Hypothalamus (tissue), 51 donors: Measurements from ENCODE around the gene ANAPC4.
A peak's percentile ranks its signal among the peaks of the same experiment; 100 is the strongest.

Source experiments
- DNase-seq, 51 donors: peaks; one replicate each; lab custom pipeline; 2025; lab: John Stamatoyannopoulos, UW

ANAPC4 gene

GRCh38 chr4:25430630-25431029 is 53.6 kb downstream of the ANAPC4 start:
- DNase-seq = no peak

- no peak for DNase-seq
Observed at GRCh38 chr4:25433966-25434827, 57.1 kb downstream of the ANAPC4 start.

- DNase-seq = no peak
Observed at GRCh38 chr4:25437926-25438325, 60.9 kb downstream of the ANAPC4 start.

- peak in 35 of 51 donors; percentile 2 to 69 (median 40) for DNase-seq
Observed at GRCh38 chr4:25439918-25440477, 62.9 kb downstream of the ANAPC4 start.

GRCh38 chr4:25440478-25441030 is 63.5 kb downstream of the ANAPC4 start:
- DNase-seq = peak in 22 of 51 donors; percentile 2 to 59 (median 12)

GRCh38 chr4:25441519-25442117 is 64.6 kb downstream of the ANAPC4 start:
- DNase-seq = peak in 34 of 51 donors; percentile 1 to 54 (median 16)

GRCh38 chr4:25442863-25443307 is 65.8 kb downstream of the ANAPC4 start:
- DNase-seq = no peak

GRCh38 chr4:25443851-25444250 is 66.8 kb downstream of the ANAPC4 start:
- no peak for DNase-seq

- DNase-seq = no peak
Observed at GRCh38 chr4:25446611-25447010, 69.5 kb downstream of the ANAPC4 start.

- no peak for DNase-seq
Observed at GRCh38 chr4:25448379-25449109, 71.5 kb downstream of the ANAPC4 start.

GRCh38 chr4:25449270-25449669 is 72.2 kb downstream of the ANAPC4 start:
- no peak for DNase-seq

GRCh38 chr4:25449688-25450087 is 72.6 kb downstream of the ANAPC4 start:
- DNase-seq = no peak

GRCh38 chr4:25450491-25450901 is 73.4 kb downstream of the ANAPC4 start:
- no peak for DNase-seq

- no peak for DNase-seq
Observed at GRCh38 chr4:25451676-25452075, 74.6 kb downstream of the ANAPC4 start.

GRCh38 chr4:25452081-25452480 is 75.0 kb downstream of the ANAPC4 start:
- DNase-seq = no peak

- no peak for DNase-seq
Observed at GRCh38 chr4:25454476-25454875, 77.4 kb downstream of the ANAPC4 start.

- no peak for DNase-seq
Observed at GRCh38 chr4:25457053-25457715, 80.1 kb downstream of the ANAPC4 start.

- DNase-seq = no peak
Observed at GRCh38 chr4:25466966-25467697, 90.1 kb downstream of the ANAPC4 start.

- no peak for DNase-seq
Observed at GRCh38 chr4:25467843-25468242, 90.8 kb downstream of the ANAPC4 start.
